GM18507 (cell line): ENCODE measurements around the gene CYP1A2.
"Not testable (repeated sequence)": the region's sequence is repeated elsewhere in the genome, so short reads cannot be mapped to it uniquely, and the experiment has no call there.

ENCODE experiments used
- DNase-seq: peaks from one replicate; pipeline ENCODE4 v3.0.0; 2011; ENCODE audit warnings: low read depth; ENCODE audit not compliant: insufficient read length; ENCODE audit errors: extremely low spot score
- FAIRE-seq: peaks from 2 replicates; lab custom pipeline; 2011; peaks lifted over from hg19 to GRCh38; lab: Jason Lieb, UNC

The CYP1A2 gene

GRCh38 chr15:74733269-74733668 lies 15.4 kb upstream of the CYP1A2 start:
- FAIRE-seq = no peak
- DNase-seq = no peak

- no peak for DNase-seq
- FAIRE-seq = no peak
Measured at GRCh38 chr15:74735305-74735704, 13.3 kb upstream of the CYP1A2 start.

- FAIRE-seq, DNase-seq: not testable (repeated sequence)
Measured at GRCh38 chr15:74738239-74738638, 10.4 kb upstream of the CYP1A2 start.

GRCh38 chr15:74742422-74742821 lies 6.2 kb upstream of the CYP1A2 start:
- no peak for FAIRE-seq
- no peak for DNase-seq

- FAIRE-seq (no peak), DNase-seq (no peak)
Measured at GRCh38 chr15:74746389-74746788, 2.3 kb upstream of the CYP1A2 start.

GRCh38 chr15:74749832-74750231 lies 1.2 kb downstream of the CYP1A2 start:
- no peak for DNase-seq
- FAIRE-seq = no peak

GRCh38 chr15:74750751-74751150 lies 2.1 kb downstream of the CYP1A2 start:
- FAIRE-seq = no peak
- DNase-seq = no peak

GRCh38 chr15:74752011-74752410 lies 3.4 kb downstream of the CYP1A2 start:
- DNase-seq (no peak), FAIRE-seq (no peak)

- no peak for FAIRE-seq
Measured at GRCh38 chr15:74752531-74752930, 3.9 kb downstream of the CYP1A2 start.

GRCh38 chr15:74754593-74755215 lies 6.1 kb downstream of the CYP1A2 start:
- DNase-seq (no peak), FAIRE-seq (no peak)

More at GRCh38 chr15:74752531-74752930, 3.9 kb downstream of the CYP1A2 start:
- DNase-seq = no peak

GRCh38 chr15:74758736-74759135 lies 10.1 kb downstream of the CYP1A2 start:
- FAIRE-seq (no peak), DNase-seq (no peak)

GRCh38 chr15:74762791-74763150 lies 14.1 kb downstream of the CYP1A2 start:
- DNase-seq (no peak), FAIRE-seq (no peak)

- no peak for DNase-seq
- FAIRE-seq = no peak
Measured at GRCh38 chr15:74763416-74763815, 14.8 kb downstream of the CYP1A2 start.

- no peak for DNase-seq
- no peak for FAIRE-seq
Measured at GRCh38 chr15:74767167-74768098, 18.8 kb downstream of the CYP1A2 start.

GRCh38 chr15:74768099-74768770 lies 19.6 kb downstream of the CYP1A2 start:
- FAIRE-seq (no peak), DNase-seq (no peak)

- FAIRE-seq (peak; percentile 81), DNase-seq (no peak)
Measured at GRCh38 chr15:74768771-74769342, 20.2 kb downstream of the CYP1A2 start.

GRCh38 chr15:74769463-74770025 lies 20.9 kb downstream of the CYP1A2 start:
- DNase-seq (no peak), FAIRE-seq (no peak)

GRCh38 chr15:74770211-74770903 lies 21.7 kb downstream of the CYP1A2 start:
- FAIRE-seq = no peak

GRCh38 chr15:74773329-74773728 lies 24.7 kb downstream of the CYP1A2 start:
- DNase-seq (no peak), FAIRE-seq (no peak)

More at GRCh38 chr15:74770211-74770903, 21.7 kb downstream of the CYP1A2 start:
- DNase-seq = no peak
